ENCODE data around the gene MAP6.

Gene MAP6

GRCh38 chr11:75553889-75554257 lies 115.0 kb downstream of the MAP6 start:
- H3K4me3 ChIP-seq (ENCODE audit: low read depth, low read length): no peak overlapping the region
- no peak for DNase-seq (ENCODE audit: low read depth)
- TF ChIP-seq CTCF (conservative IDR thresholded peaks at IDR 0.05; ENCODE audit: low read depth, low read length): no peak

GRCh38 chr11:75553182-75553581 lies 115.7 kb downstream of the MAP6 start:
- no peak for DNase-seq (ENCODE audit: low read depth)
- no peak overlapping the region for H3K4me3 ChIP-seq (ENCODE audit: low read depth, low read length)
- TF ChIP-seq CTCF (conservative IDR thresholded peaks at IDR 0.05; ENCODE audit: low read depth, low read length): no peak

- DNase-seq (ENCODE audit: low read depth): no peak
- no peak for TF ChIP-seq CTCF (conservative IDR thresholded peaks at IDR 0.05; ENCODE audit: low read depth, low read length)
- no peak overlapping the region for H3K4me3 ChIP-seq (ENCODE audit: low read depth, low read length)
These were observed 119.4 kb downstream of the MAP6 start for GRCh38 chr11:75549370-75549958.

DNA sequence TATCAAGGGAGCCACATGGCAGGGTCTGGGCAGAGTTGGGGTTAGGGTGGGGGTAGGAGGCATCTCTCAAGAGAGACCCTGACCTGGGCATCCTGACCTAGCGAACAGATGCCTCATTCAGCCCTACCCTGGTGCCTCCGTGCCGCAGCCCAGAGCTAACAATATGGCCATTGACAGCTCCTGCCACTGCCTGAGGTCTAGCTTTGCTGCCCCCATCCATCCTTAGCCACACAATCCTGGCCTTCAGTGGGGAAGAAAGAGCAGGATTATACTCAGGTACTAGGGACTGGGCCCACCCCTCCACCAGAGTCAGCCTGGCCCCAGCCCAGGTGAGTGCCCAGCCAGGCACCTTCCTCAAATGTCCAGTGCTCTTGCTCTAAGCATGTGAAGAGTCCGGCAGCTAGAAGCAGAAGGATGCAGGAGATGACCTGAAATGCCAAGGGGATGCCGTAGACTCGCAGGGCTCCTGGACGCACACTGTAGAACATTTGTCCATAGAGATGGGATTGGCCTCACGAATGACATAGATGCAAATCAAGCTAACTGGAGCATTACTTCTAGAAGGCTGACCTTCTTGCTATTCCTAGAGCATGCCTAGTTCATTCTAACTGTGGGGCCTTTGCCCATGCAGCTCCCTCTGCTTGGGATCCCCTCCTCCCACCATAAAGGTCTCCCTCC lies 120.1 kb downstream of the MAP6 start:
- TF ChIP-seq CTCF (conservative IDR thresholded peaks at IDR 0.05; ENCODE audit: low read depth, low read length): no peak
- no peak overlapping the region for H3K4me3 ChIP-seq (ENCODE audit: low read depth, low read length)
- no peak for DNase-seq (ENCODE audit: low read depth)

- peak; percentile 82 for DNase-seq (ENCODE audit: low read depth)
- TF ChIP-seq CTCF (conservative IDR thresholded peaks at IDR 0.05; ENCODE audit: low read depth, low read length): peak; percentile 91
- no peak overlapping the region for H3K4me3 ChIP-seq (ENCODE audit: low read depth, low read length)
These were observed 121.2 kb downstream of the MAP6 start for GRCh38 chr11:75547617-75548058.

- no peak overlapping the region for H3K4me3 ChIP-seq (ENCODE audit: low read depth, low read length)
- no peak for TF ChIP-seq CTCF (conservative IDR thresholded peaks at IDR 0.05; ENCODE audit: low read depth, low read length)
- DNase-seq (ENCODE audit: low read depth): no peak
These were observed 121.7 kb downstream of the MAP6 start for GRCh38 chr11:75547177-75547576.

DNA sequence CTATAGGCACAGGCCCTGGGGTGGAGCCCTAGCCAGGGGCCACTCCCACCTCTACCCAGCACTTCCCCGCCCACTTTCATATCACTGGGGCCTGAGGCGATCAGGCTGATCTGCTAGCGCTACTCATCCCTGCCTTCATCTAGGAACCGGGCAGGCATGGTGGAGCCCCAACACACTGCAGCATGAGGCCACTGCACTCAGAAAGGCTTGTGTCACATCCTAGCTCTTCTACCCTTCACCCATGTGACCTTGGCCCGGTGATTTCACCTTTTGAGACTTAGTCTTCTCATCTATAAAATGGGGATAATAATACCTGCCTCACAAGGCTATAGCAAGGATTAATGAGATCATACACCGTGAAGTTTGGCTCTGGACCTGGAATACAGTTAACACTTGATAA lies 125.0 kb downstream of the MAP6 start:
- no peak overlapping the region for H3K4me3 ChIP-seq (ENCODE audit: low read depth, low read length)
- no peak for TF ChIP-seq CTCF (conservative IDR thresholded peaks at IDR 0.05; ENCODE audit: low read depth, low read length)
- no peak for DNase-seq (ENCODE audit: low read depth)

Data from choroid plexus epithelial cell (primary cell).